Measurements from ENCODE around the gene COPG1.

- TF ChIP-seq CTCF (IDR thresholded peaks at IDR 0.05; ENCODE audit: low read length), result no peak
- TF ChIP-seq EZH2 (IDR thresholded peaks at IDR 0.05; ENCODE audit: borderline replicate concordance, low read length), result no peak
Measured at GRCh38 chr3:129311054-129311902, 61.9 kb downstream of the COPG1 start.

All from OCI-LY1 (cell line).